Caco-2 (cell line): ENCODE data around the gene CBFA2T2. TPM values are rescaled to one million over a fixed set of nuclear protein-coding genes. Genes with fewer than 3 reads are reported as not detected.

Experiments
- BruUV-seq: library from RNA; stranded (reverse); fragments of 400-500 nt; replicated peaks from 2 replicates; lab custom pipeline; 2021; lab: Mats Ljungman, UMichigan
- CTCF ChIA-PET: fragments of 300-600 bp; sonication (Branson Sonifier 250); formaldehyde crosslinking; loops from one replicate; lab custom pipeline; 2022; ENCODE audit warnings: antibody characterized with exemption; lab: Charles Lee
- POLR2A ChIA-PET: fragments of 300-600 bp; sonication (Branson Sonifier 250); formaldehyde crosslinking; loops from one replicate; lab custom pipeline; 2022; ENCODE audit warnings: antibody characterized with exemption; lab: Charles Lee
- DNase-seq, 2 experiments: peaks; one replicate each; pipeline versions ENCODE4 v3.0.0 to v3.0.0-alpha.2; 2020 to 2022
- H3K27me3 ChIP-seq: replicated peaks from 2 replicates; pipeline ENCODE4 v1.6.0; 2011; ENCODE audit warnings: low read length; ENCODE audit not compliant: control insufficient read depth, insufficient read depth
- H3K36me3 ChIP-seq: 2 replicates; pipeline ENCODE4 v1.5.1; 2011; ENCODE audit warnings: low read length; ENCODE audit not compliant: control insufficient read depth, insufficient read depth
- H3K4me1 ChIP-seq: fragments of 250-450 bp; sonication (Bioruptor Pico); 2 replicates; pipeline ENCODE4 v1.5.1; 2020; ENCODE audit warnings: mild to moderate bottlenecking
- H3K4me3 ChIP-seq: 2 replicates; pipeline ENCODE4 v1.5.1; 2011; ENCODE audit warnings: low read depth, mild to moderate bottlenecking, control low read depth, low read length
- H3K9me3 ChIP-seq: fragments of 250-450 bp; sonication (Bioruptor Pico); 2 replicates; pipeline ENCODE4 v1.5.1; 2020; ENCODE audit warnings: mild to moderate bottlenecking, moderate library complexity
- H3K27ac Mint-ChIP-seq: one replicate; pipeline ENCODE4 v1.8.0; 2022; ENCODE audit warnings: mixed read lengths; ENCODE audit not compliant: unreplicated experiment
- H3K27me3 Mint-ChIP-seq: one replicate; pipeline ENCODE4 v1.8.0; 2022; ENCODE audit warnings: mixed read lengths; ENCODE audit not compliant: insufficient read depth, unreplicated experiment
- H3K36me3 Mint-ChIP-seq: one replicate; pipeline ENCODE4 v1.8.0; 2022; ENCODE audit warnings: mild to moderate bottlenecking, mixed read lengths; ENCODE audit not compliant: insufficient read depth, unreplicated experiment
- H3K4me1 Mint-ChIP-seq: one replicate; pipeline ENCODE4 v1.8.0; 2022; ENCODE audit warnings: low read depth, mixed read lengths; ENCODE audit not compliant: unreplicated experiment
- H3K4me3 Mint-ChIP-seq: one replicate; pipeline ENCODE4 v1.8.0; 2022; ENCODE audit warnings: mild to moderate bottlenecking, moderate library complexity, mixed read lengths; ENCODE audit not compliant: unreplicated experiment
- H3K9me3 Mint-ChIP-seq: one replicate; pipeline ENCODE4 v1.8.0; 2022; ENCODE audit warnings: mixed read lengths; ENCODE audit not compliant: unreplicated experiment
- intact Hi-C: fragments of 100-400 bp; cut with micrococcal nuclease; formaldehyde crosslinking; loops from one replicate; pipeline ENCODE4 v1.10.0; 2022; ENCODE audit not compliant: unreplicated experiment
- total RNA-seq: library from RNA; stranded (reverse); gene quantifications from 2 replicates; pipeline ENCODE4 v1.2.3, GENCODE V29; 2022
- TF ChIP-seq, protein P1 (sequence below), 2 experiments: fragments of 200-600 bp in 1 of 2; IDR thresholded peaks; 1 replicate in 1 of 2; 2 replicates in 1 of 2; pipeline versions ENCODE4 v1.5.1 to v1.8.0; 2011 to 2022; ENCODE audit warnings: antibody characterized with exemption in 1 of 2, control low read depth in 1 of 2, inconsistent platforms in 1 of 2, low read depth in 1 of 2, low read length in 1 of 2, mild to moderate bottlenecking in 1 of 2, moderate library complexity in 1 of 2; ENCODE audit not compliant: insufficient read depth in 1 of 2, severe bottlenecking in 1 of 2, unreplicated experiment in 1 of 2

The CBFA2T2 gene
- total RNA-seq, 1 experiment from 2014 or later: 30.6 TPM

DNA sequence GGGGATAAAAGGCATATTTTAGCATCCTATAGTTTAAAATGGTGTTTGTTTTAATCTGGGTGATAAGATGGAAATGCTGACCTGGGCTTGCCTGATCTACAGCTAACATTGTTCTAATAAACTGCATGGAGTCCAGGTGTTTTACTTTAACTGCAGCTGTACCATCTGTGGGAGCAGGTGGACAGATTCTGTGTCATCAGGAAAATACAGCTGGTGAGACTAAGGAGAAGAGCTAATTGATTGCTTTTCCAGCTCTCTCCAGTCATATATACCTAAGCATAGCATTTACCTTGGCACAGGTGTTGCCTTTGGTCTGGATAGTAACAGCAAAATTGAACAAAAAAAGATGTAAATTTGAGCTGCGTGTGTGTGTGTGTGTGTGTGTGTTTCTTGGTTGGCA is 31.6 kb downstream of the CBFA2T2 start:
- H3K36me3 ChIP-seq: no peaks in the 10 kb centered on the region
- H3K27me3 Mint-ChIP-seq: no peaks in the 10 kb centered on the region
- H3K9me3 ChIP-seq: no peaks in the 10 kb centered on the region
- H3K27ac Mint-ChIP-seq: no peak overlapping the region
- TF ChIP-seq, protein P1, sequence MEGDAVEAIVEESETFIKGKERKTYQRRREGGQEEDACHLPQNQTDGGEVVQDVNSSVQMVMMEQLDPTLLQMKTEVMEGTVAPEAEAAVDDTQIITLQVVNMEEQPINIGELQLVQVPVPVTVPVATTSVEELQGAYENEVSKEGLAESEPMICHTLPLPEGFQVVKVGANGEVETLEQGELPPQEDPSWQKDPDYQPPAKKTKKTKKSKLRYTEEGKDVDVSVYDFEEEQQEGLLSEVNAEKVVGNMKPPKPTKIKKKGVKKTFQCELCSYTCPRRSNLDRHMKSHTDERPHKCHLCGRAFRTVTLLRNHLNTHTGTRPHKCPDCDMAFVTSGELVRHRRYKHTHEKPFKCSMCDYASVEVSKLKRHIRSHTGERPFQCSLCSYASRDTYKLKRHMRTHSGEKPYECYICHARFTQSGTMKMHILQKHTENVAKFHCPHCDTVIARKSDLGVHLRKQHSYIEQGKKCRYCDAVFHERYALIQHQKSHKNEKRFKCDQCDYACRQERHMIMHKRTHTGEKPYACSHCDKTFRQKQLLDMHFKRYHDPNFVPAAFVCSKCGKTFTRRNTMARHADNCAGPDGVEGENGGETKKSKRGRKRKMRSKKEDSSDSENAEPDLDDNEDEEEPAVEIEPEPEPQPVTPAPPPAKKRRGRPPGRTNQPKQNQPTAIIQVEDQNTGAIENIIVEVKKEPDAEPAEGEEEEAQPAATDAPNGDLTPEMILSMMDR (IDR thresholded peaks at IDR 0.05; ENCODE audit: insufficient read depth in 1 of 2, low read depth in 1 of 2, low read length in 1 of 2, severe bottlenecking in 1 of 2, unreplicated experiment in 1 of 2): no peak
- H3K9me3 Mint-ChIP-seq: no peaks in the 10 kb centered on the region
- peaks cover 13% of the 10 kb centered on the region for H3K36me3 Mint-ChIP-seq
- CTCF ChIA-PET: interaction anchor here (0.8 to 1.6 kb wide), 2 partner anchors 64 to 128 kb away, joined by 3 to 4 read pairs; no protein-coding TSS in a partner anchor
- POLR2A ChIA-PET: no interaction called here
- no peaks in the 10 kb centered on the region for H3K4me1 Mint-ChIP-seq
- no peak overlapping the region for H3K4me3 ChIP-seq
- BruUV-seq: no TSS peak
- no peaks in the 10 kb centered on the region; the same call in 1 of the 2 replicates for H3K4me1 ChIP-seq
- H3K4me3 Mint-ChIP-seq: no peak overlapping the region
- H3K27me3 ChIP-seq: no peaks in the 10 kb centered on the region
- intact Hi-C loops: no loop called here
- no peak for DNase-seq

DNA sequence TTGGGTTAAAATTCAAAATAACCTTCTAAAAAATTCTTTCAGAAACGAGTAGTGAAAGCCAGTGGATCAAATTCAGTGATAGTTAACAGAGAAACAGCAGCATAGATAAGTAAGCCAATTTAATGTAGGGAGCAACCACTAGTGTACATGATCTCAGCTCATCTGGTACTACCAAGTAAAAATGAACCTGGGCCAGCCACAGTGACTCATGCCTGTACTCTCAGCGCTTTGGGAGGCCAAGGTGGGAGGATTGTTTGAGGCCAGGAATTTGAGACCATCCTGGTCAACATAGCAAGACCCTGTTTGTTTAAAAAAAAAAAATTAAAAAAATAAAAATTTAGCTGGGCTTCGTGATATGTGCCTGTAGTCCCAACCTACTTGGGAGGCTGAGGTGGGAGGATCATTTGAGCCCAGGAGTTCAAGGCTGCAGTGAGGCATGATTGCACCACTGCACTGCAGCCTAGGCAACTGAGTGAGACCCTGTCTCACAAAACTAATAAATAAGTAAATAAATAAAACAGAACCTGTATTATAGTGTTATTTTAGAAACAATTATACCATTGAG is 32.4 kb downstream of the CBFA2T2 start:
- H3K36me3 ChIP-seq: no peaks in the 10 kb centered on the region
- DNase-seq: no peak
- H3K36me3 Mint-ChIP-seq: peaks cover 13% of the 10 kb centered on the region
- H3K27me3 Mint-ChIP-seq: no peaks in the 10 kb centered on the region
- intact Hi-C loops: no loop called here
- ChIA-PET CTCF (interaction anchor here (1.6 kb wide), 1 partner anchor 65 kb away, joined by 4 read pairs; no protein-coding TSS in a partner anchor), POLR2A (no interaction called here)
- no peaks in the 10 kb centered on the region; the same call in 1 of the 2 replicates for H3K4me1 ChIP-seq
- H3K4me1 Mint-ChIP-seq: no peaks in the 10 kb centered on the region
- no peak overlapping the region for H3K4me3 ChIP-seq
- no peaks in the 10 kb centered on the region for H3K27me3 ChIP-seq
- no peaks in the 10 kb centered on the region for H3K9me3 ChIP-seq
- BruUV-seq: no TSS peak
- no peaks in the 10 kb centered on the region for H3K9me3 Mint-ChIP-seq
- no peak overlapping the region for H3K27ac Mint-ChIP-seq
- H3K4me3 Mint-ChIP-seq: no peak overlapping the region
- TF ChIP-seq, protein P1 (IDR thresholded peaks at IDR 0.05; ENCODE audit: insufficient read depth in 1 of 2, low read depth in 1 of 2, low read length in 1 of 2, severe bottlenecking in 1 of 2, unreplicated experiment in 1 of 2): no peak

DNA sequence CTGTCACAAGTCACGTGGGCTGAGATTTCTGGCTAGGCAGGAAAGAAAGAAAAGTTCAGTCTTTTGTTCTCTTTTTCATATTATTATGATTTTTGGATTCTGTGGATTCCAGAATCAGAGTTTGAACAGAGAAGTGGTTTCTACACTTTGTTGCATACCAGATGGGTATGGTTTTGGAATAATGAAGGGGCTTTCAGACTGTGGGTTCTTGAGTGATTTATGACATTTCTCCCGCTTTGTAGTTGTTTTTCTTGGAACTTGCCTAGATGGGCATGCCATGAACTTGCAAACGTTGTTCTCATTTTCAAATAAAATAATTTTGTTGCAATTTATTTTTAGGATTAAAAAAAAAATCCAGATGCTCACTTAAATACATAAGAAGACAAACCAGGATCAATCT is 34.4 kb downstream of the CBFA2T2 start:
- no peaks in the 10 kb centered on the region for H3K27me3 ChIP-seq
- POLR2A ChIA-PET: no interaction called here
- TF ChIP-seq, protein P1 (IDR thresholded peaks at IDR 0.05; ENCODE audit: insufficient read depth in 1 of 2, low read depth in 1 of 2, low read length in 1 of 2, severe bottlenecking in 1 of 2, unreplicated experiment in 1 of 2): no peak
- BruUV-seq: no TSS peak
- H3K36me3 ChIP-seq: no peaks in the 10 kb centered on the region
- Mint-ChIP-seq H3K27ac (no peak overlapping the region), H3K9me3 (no peaks in the 10 kb centered on the region), H3K4me3 (no peak overlapping the region), H3K4me1 (no peaks in the 10 kb centered on the region), H3K27me3 (no peaks in the 10 kb centered on the region), H3K36me3 (peaks cover 6% of the 10 kb centered on the region)
- intact Hi-C loops: no loop called here
- CTCF ChIA-PET: interaction anchor here (0.6 kb wide), 1 partner anchor 67 kb away, joined by 3 read pairs; no protein-coding TSS in a partner anchor
- no peaks in the 10 kb centered on the region; the same call in 1 of the 2 replicates for H3K4me1 ChIP-seq
- H3K9me3 ChIP-seq: no peaks in the 10 kb centered on the region
- no peak for DNase-seq
- no peak overlapping the region for H3K4me3 ChIP-seq
